Measurements from ENCODE around the gene CNOT6L. TPM values are rescaled to one million over a fixed set of nuclear protein-coding genes. Genes with fewer than 3 reads are reported as not detected.

Gene CNOT6L
- total RNA-seq, 1 experiment from 2014 or later: 29.4 TPM

GRCh38 chr4:77805840-77806239 is 13.3 kb downstream of the CNOT6L start (continued):
- TF ChIP-seq POLR2A (IDR thresholded peaks at IDR 0.05; ENCODE audit: borderline replicate concordance, extremely low read depth, insufficient read depth, insufficient read length) (no peak), SIN3A (IDR thresholded peaks at IDR 0.05; ENCODE audit: low read depth) (no peak), ELF1 (IDR thresholded peaks at IDR 0.05; ENCODE audit: borderline replicate concordance, low read depth) (no peak), REST (IDR thresholded peaks at IDR 0.05; ENCODE audit: low read depth) (no peak), MAX (IDR thresholded peaks at IDR 0.05) (no peak), SRF (IDR thresholded peaks at IDR 0.05; ENCODE audit: low read depth) (no peak)
- TF ChIP-seq, protein P1, sequence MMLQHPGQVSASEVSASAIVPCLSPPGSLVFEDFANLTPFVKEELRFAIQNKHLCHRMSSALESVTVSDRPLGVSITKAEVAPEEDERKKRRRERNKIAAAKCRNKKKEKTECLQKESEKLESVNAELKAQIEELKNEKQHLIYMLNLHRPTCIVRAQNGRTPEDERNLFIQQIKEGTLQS (IDR thresholded peaks at IDR 0.05): no peak

DNA sequence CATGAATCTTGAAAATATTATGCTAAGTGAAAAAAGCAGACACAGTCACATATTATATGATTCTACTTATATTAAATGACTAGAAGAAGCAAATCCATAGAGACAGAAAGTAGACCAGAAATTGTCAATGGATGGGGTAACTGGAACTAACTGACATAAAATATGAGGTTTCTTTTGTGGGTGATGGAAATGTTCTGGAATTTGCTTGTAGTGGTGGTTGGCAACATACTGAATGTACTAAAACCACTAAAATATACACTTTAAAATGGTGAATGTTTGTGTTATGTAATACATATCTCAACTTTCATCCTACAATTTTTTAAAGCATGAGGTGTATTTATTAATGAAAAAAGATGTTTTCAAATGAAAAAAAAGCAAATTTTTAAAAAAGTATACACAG is 14.7 kb downstream of the CNOT6L start:
- Histone ChIP-seq H3K36me3 (ENCODE audit: control insufficient read depth in 1 of 2, insufficient read depth in 2 of 2, low read length in 2 of 2) (no peaks in the 10 kb centered on the region), H3K4me1 (ENCODE audit: control insufficient read depth in 1 of 2, insufficient read depth in 2 of 2, low read length in 2 of 2) (no peaks in the 10 kb centered on the region), H3K4me2 (ENCODE audit: low read length) (no peak overlapping the region), H2AFZ (ENCODE audit: low read depth, low read length, poor library complexity, severe bottlenecking) (no peak overlapping the region), H3K9me3 (ENCODE audit: control insufficient read depth in 1 of 2, insufficient read depth in 1 of 2, low read depth in 1 of 2, low read length in 2 of 2) (no peaks in the 10 kb centered on the region), H3K9ac (ENCODE audit: low read length) (no peak overlapping the region), H3K27ac (ENCODE audit: low read depth, low read length) (no peak overlapping the region), H3K27me3 (ENCODE audit: insufficient read depth, low read length) (no peaks in the 10 kb centered on the region), H3K79me2 (ENCODE audit: insufficient read depth, low read length) (peaks cover 48% of the 10 kb centered on the region), H4K20me1 (ENCODE audit: insufficient read depth) (no peaks in the 10 kb centered on the region), H3K9me2 (ENCODE audit: insufficient read depth) (no peaks in the 10 kb centered on the region), H3K4me3 (replicated peaks in 1 of 2; ENCODE audit: low read depth in 1 of 2, low read length in 2 of 2) (no peak overlapping the region)
- intact Hi-C loops (cut with micrococcal nuclease): no loop called here
- ChIA-PET POLR2A (no interaction called here), RAD21 (ENCODE audit: low non-redundant PET in 1 of 2, low total read pairs in 2 of 2, uncharacterized antibody in 2 of 2, unreplicated experiment in 2 of 2) (no interaction called here), CTCF (no interaction called here)
- TF ChIP-seq CBX3 (IDR thresholded peaks at IDR 0.05; ENCODE audit: low read depth): no peak
- TF ChIP-seq POLR2A (IDR thresholded peaks at IDR 0.05; ENCODE audit: borderline replicate concordance, extremely low read depth, insufficient read depth, insufficient read length): no peak
- TF ChIP-seq RAD21 (IDR thresholded peaks at IDR 0.05; ENCODE audit: low read depth): no peak
- TF ChIP-seq YY1 (IDR thresholded peaks at IDR 0.05; ENCODE audit: extremely low read depth, insufficient replicate concordance, low read depth, low read length): no peak
- no peak for TF ChIP-seq ZBTB33 (IDR thresholded peaks at IDR 0.05; ENCODE audit: extremely low read depth, insufficient replicate concordance, low read length)
- no peak for TF ChIP-seq ELF1 (IDR thresholded peaks at IDR 0.05; ENCODE audit: borderline replicate concordance, low read depth)
- TF ChIP-seq, protein P2, sequence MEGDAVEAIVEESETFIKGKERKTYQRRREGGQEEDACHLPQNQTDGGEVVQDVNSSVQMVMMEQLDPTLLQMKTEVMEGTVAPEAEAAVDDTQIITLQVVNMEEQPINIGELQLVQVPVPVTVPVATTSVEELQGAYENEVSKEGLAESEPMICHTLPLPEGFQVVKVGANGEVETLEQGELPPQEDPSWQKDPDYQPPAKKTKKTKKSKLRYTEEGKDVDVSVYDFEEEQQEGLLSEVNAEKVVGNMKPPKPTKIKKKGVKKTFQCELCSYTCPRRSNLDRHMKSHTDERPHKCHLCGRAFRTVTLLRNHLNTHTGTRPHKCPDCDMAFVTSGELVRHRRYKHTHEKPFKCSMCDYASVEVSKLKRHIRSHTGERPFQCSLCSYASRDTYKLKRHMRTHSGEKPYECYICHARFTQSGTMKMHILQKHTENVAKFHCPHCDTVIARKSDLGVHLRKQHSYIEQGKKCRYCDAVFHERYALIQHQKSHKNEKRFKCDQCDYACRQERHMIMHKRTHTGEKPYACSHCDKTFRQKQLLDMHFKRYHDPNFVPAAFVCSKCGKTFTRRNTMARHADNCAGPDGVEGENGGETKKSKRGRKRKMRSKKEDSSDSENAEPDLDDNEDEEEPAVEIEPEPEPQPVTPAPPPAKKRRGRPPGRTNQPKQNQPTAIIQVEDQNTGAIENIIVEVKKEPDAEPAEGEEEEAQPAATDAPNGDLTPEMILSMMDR (IDR thresholded peaks at IDR 0.05 in 2 of 3, conservative IDR thresholded peaks at IDR 0.05 in 1 of 3; ENCODE audit: borderline replicate concordance in 1 of 3, insufficient read depth in 1 of 3, low read depth in 2 of 3, low read length in 2 of 3): no peak
- TF ChIP-seq FOSL1 (IDR thresholded peaks at IDR 0.05; ENCODE audit: low read depth): no peak
- TF ChIP-seq SIN3A (IDR thresholded peaks at IDR 0.05; ENCODE audit: low read depth): no peak
- no peak for TF ChIP-seq ZFX (IDR thresholded peaks at IDR 0.05)
- TF ChIP-seq EZH2phosphoT487 (IDR thresholded peaks at IDR 0.05; ENCODE audit: borderline replicate concordance): no peak
- no peak for TF ChIP-seq SRF (IDR thresholded peaks at IDR 0.05; ENCODE audit: low read depth)
- TF ChIP-seq MAX (IDR thresholded peaks at IDR 0.05): no peak
- no TSS peak for BruUV-seq (replicated peaks)
- DNase-seq (ENCODE audit: low read depth, low spot score) (no peak), ATAC-seq (no peak)

Data from HCT116 (cell line).